Nephron (organoid): Measurements from ENCODE around the gene SCN3B.

ENCODE experiments used
- H3K27ac Mint-ChIP-seq, 3 experiments: 2 replicates each; pipeline ENCODE4 v1.8.0; 2020; ENCODE audit warnings: mixed read lengths in 3 of 3, mild to moderate bottlenecking in 2 of 3, moderate library complexity in 1 of 3
- H3K27me3 Mint-ChIP-seq: 2 replicates; pipeline ENCODE4 v1.8.0; 2021; ENCODE audit warnings: low read depth, mild to moderate bottlenecking, moderate library complexity, mixed read lengths
- H3K36me3 Mint-ChIP-seq: 2 replicates; pipeline ENCODE4 v1.8.0; 2020; ENCODE audit warnings: low read depth, mixed read lengths
- H3K4me1 Mint-ChIP-seq: 2 replicates; pipeline ENCODE4 v1.8.0; 2020; ENCODE audit warnings: mixed read lengths
- H3K4me3 Mint-ChIP-seq, 3 experiments: 2 replicates each; pipeline ENCODE4 v1.8.0; 2020; ENCODE audit warnings: mild to moderate bottlenecking in 3 of 3, mixed read lengths in 3 of 3, moderate library complexity in 2 of 3
- H3K9me3 Mint-ChIP-seq: 2 replicates; pipeline ENCODE4 v1.8.0; 2020; ENCODE audit warnings: mixed read lengths
- TF ChIP-seq, protein P1 (sequence below), 3 experiments: fragments of 200-600 bp; sonication (generic); IDR thresholded peaks; one replicate each; pipeline ENCODE4 v1.5.0; 2021; ENCODE audit warnings: antibody characterized with exemption in 3 of 3; ENCODE audit not compliant: unreplicated experiment in 3 of 3

The SCN3B gene

DNA sequence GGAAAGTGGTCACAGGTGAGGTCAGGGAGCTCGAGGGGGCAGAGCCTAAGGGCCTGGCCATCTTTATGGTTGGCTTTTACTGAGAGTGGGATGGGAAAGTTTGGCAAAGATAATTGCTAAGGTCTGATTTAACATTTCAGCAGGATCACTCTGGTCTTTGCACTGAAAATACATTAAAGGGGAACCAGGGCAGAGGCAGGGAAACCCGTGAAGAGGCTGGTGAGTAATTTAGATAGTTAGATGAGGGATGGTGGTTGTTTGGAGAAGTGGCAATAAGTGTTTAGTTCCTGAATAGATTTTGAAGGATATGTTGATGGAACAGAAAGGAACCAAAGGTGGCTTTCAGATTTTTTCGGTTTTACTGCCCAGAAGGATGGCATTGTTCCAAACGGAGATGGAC is 50.8 kb downstream of the SCN3B start:
- no peaks in the 10 kb centered on the region for H3K9me3 Mint-ChIP-seq
- no peaks in the 10 kb centered on the region for H3K4me1 Mint-ChIP-seq
- no peak overlapping the region for H3K4me3 Mint-ChIP-seq
- H3K27ac Mint-ChIP-seq, result no peak overlapping the region
- no peaks in the 10 kb centered on the region for H3K27me3 Mint-ChIP-seq
- TF ChIP-seq, protein P1, sequence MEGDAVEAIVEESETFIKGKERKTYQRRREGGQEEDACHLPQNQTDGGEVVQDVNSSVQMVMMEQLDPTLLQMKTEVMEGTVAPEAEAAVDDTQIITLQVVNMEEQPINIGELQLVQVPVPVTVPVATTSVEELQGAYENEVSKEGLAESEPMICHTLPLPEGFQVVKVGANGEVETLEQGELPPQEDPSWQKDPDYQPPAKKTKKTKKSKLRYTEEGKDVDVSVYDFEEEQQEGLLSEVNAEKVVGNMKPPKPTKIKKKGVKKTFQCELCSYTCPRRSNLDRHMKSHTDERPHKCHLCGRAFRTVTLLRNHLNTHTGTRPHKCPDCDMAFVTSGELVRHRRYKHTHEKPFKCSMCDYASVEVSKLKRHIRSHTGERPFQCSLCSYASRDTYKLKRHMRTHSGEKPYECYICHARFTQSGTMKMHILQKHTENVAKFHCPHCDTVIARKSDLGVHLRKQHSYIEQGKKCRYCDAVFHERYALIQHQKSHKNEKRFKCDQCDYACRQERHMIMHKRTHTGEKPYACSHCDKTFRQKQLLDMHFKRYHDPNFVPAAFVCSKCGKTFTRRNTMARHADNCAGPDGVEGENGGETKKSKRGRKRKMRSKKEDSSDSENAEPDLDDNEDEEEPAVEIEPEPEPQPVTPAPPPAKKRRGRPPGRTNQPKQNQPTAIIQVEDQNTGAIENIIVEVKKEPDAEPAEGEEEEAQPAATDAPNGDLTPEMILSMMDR (IDR thresholded peaks at IDR 0.05; ENCODE audit: unreplicated experiment in 3 of 3), result no peak
- peaks cover 46% of the 10 kb centered on the region for H3K36me3 Mint-ChIP-seq

GRCh38 chr11:123601743-123602142 is 52.7 kb downstream of the SCN3B start:
- H3K36me3 Mint-ChIP-seq, result peaks cover 48% of the 10 kb centered on the region
- H3K4me3 Mint-ChIP-seq, result no peak overlapping the region
- no peak overlapping the region for H3K27ac Mint-ChIP-seq
- H3K4me1 Mint-ChIP-seq, result no peaks in the 10 kb centered on the region
- H3K27me3 Mint-ChIP-seq, result no peaks in the 10 kb centered on the region
- no peaks in the 10 kb centered on the region for H3K9me3 Mint-ChIP-seq
- TF ChIP-seq, protein P1 (IDR thresholded peaks at IDR 0.05; ENCODE audit: unreplicated experiment in 3 of 3), result no peak

DNA sequence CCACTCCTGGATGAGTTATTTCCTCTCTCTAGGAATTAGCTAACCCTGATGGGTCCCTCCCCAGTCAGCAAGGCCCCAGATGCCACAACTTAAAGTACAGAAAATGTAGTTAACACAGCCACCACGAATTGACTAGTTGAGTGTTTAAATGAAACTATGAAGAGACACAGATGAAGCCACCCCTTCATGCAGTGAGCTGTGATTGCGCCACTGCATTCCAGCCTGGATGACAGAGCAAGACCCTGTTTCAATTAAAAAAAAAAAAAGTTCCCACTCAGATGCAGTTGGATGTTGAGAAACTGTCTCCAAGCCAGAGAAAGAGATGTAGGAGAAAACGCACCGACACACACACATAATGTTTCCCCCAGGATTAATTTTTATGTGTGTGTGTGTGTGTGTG is 53.3 kb downstream of the SCN3B start:
- TF ChIP-seq, protein P1 (IDR thresholded peaks at IDR 0.05; ENCODE audit: unreplicated experiment in 3 of 3), result no peak
- Mint-ChIP-seq H3K9me3 (no peaks in the 10 kb centered on the region), H3K27me3 (no peaks in the 10 kb centered on the region), H3K4me1 (no peaks in the 10 kb centered on the region), H3K27ac (no peak overlapping the region), H3K36me3 (peaks cover 45% of the 10 kb centered on the region), H3K4me3 (no peak overlapping the region)

GRCh38 chr11:123597859-123598258 is 56.6 kb downstream of the SCN3B start:
- Mint-ChIP-seq H3K27me3 (no peaks in the 10 kb centered on the region), H3K9me3 (no peaks in the 10 kb centered on the region), H3K27ac (no peak overlapping the region), H3K4me1 (no peaks in the 10 kb centered on the region), H3K4me3 (no peak overlapping the region), H3K36me3 (peaks cover 34% of the 10 kb centered on the region)
- TF ChIP-seq, protein P1 (IDR thresholded peaks at IDR 0.05; ENCODE audit: unreplicated experiment in 3 of 3), result no peak

DNA sequence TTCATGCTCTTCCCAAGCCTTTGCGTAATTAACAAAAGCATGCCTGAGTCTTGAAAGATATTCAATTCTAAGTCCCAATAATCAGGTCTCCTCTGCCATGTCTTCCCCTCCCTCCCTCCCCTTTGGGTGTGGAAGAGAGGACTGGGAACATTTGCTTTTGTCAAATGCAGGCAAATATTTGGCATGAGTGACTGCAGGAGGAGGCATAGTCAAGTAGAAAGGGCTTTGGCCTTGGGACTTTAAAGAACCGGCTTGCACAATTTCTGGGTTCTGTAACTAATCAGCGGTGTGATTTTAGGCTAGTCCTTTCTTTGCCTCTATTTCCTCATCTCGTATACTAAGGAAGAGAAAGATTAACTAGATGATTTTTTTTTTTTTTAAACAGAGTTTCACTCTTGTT is 59.5 kb downstream of the SCN3B start:
- H3K27me3 Mint-ChIP-seq, result no peaks in the 10 kb centered on the region
- no peak overlapping the region for H3K4me3 Mint-ChIP-seq
- H3K9me3 Mint-ChIP-seq, result no peaks in the 10 kb centered on the region
- TF ChIP-seq, protein P1 (IDR thresholded peaks at IDR 0.05; ENCODE audit: unreplicated experiment in 3 of 3), result no peak
- H3K36me3 Mint-ChIP-seq, result peaks cover 34% of the 10 kb centered on the region
- no peak overlapping the region for H3K27ac Mint-ChIP-seq
- H3K4me1 Mint-ChIP-seq, result peaks cover 8% of the 10 kb centered on the region

DNA sequence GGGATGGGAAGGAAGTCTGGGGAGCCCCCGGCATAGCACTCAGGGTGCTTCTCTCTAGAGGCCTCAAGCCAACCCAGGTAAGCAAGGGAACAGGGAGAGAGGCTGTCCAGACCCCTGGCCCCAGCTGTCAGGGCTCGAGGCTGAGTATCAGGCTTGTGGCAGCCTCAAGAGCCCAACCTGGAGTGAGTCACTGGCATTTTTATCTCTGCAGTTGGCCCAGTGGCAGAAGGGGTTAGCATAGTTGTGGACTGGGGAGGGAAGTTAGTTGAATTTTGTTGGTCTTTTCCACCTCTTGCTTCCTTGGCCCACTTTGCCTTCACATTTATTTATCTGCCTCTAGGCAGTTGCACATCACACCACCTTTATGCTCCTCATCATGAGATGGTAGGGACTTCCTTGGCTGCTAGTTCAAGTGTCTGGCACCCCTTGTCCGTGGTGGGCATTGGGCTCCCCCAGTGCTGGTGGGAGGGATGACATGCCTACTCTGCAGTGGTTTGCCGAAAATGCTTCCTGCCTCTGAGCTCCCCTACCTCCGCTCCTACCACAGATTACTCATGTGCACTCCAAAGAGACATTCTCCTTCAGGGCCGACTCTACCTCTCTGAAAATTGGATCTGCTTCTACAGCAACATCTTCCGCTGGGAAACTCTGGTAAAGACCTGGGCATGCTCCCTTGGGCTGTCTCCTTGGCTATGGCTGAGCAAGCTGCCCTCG is 60.1 kb downstream of the SCN3B start:
- H3K27me3 Mint-ChIP-seq, result no peaks in the 10 kb centered on the region
- TF ChIP-seq, protein P1 (IDR thresholded peaks at IDR 0.05; ENCODE audit: unreplicated experiment in 3 of 3), result no peak
- H3K36me3 Mint-ChIP-seq, result peaks cover 33% of the 10 kb centered on the region
- no peaks in the 10 kb centered on the region for H3K9me3 Mint-ChIP-seq
- H3K4me3 Mint-ChIP-seq, result no peak overlapping the region
- H3K27ac Mint-ChIP-seq, result no peak overlapping the region
- H3K4me1 Mint-ChIP-seq, result peaks cover 12% of the 10 kb centered on the region
